ENCODE measurements around the gene ZC2HC1B.

DNA sequence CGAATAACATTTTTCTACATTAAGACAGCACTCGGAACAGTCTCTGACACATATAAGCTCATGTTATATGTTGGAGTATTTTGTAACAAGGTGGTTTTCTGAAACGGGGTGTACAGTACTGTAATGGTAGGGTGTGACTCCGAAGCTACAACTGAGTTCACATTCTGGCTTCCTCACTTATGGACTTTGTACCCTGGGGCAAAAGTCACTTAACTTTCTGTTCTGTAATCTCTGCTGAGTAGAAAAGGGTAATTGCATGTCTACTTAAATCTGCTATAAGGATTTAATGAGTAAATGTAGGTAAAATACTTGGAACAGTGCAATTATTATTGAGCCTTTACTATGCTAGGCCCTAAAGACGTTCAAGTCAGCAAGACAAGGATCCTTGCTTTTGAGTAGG lies 25.9 kb upstream of the ZC2HC1B start:
- TF ChIP-seq, protein P1, sequence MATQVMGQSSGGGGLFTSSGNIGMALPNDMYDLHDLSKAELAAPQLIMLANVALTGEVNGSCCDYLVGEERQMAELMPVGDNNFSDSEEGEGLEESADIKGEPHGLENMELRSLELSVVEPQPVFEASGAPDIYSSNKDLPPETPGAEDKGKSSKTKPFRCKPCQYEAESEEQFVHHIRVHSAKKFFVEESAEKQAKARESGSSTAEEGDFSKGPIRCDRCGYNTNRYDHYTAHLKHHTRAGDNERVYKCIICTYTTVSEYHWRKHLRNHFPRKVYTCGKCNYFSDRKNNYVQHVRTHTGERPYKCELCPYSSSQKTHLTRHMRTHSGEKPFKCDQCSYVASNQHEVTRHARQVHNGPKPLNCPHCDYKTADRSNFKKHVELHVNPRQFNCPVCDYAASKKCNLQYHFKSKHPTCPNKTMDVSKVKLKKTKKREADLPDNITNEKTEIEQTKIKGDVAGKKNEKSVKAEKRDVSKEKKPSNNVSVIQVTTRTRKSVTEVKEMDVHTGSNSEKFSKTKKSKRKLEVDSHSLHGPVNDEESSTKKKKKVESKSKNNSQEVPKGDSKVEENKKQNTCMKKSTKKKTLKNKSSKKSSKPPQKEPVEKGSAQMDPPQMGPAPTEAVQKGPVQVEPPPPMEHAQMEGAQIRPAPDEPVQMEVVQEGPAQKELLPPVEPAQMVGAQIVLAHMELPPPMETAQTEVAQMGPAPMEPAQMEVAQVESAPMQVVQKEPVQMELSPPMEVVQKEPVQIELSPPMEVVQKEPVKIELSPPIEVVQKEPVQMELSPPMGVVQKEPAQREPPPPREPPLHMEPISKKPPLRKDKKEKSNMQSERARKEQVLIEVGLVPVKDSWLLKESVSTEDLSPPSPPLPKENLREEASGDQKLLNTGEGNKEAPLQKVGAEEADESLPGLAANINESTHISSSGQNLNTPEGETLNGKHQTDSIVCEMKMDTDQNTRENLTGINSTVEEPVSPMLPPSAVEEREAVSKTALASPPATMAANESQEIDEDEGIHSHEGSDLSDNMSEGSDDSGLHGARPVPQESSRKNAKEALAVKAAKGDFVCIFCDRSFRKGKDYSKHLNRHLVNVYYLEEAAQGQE (IDR thresholded peaks at IDR 0.05; ENCODE audit: insufficient replicate concordance, low read depth): no peak
- TF ChIP-seq, protein P2, sequence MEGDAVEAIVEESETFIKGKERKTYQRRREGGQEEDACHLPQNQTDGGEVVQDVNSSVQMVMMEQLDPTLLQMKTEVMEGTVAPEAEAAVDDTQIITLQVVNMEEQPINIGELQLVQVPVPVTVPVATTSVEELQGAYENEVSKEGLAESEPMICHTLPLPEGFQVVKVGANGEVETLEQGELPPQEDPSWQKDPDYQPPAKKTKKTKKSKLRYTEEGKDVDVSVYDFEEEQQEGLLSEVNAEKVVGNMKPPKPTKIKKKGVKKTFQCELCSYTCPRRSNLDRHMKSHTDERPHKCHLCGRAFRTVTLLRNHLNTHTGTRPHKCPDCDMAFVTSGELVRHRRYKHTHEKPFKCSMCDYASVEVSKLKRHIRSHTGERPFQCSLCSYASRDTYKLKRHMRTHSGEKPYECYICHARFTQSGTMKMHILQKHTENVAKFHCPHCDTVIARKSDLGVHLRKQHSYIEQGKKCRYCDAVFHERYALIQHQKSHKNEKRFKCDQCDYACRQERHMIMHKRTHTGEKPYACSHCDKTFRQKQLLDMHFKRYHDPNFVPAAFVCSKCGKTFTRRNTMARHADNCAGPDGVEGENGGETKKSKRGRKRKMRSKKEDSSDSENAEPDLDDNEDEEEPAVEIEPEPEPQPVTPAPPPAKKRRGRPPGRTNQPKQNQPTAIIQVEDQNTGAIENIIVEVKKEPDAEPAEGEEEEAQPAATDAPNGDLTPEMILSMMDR (IDR thresholded peaks at IDR 0.05; ENCODE audit: insufficient read depth, low read length): no peak
- TF ChIP-seq POLR2AphosphoS5 (IDR thresholded peaks at IDR 0.05; ENCODE audit: low read depth): no peak
- no peak for TF ChIP-seq GABPA (IDR thresholded peaks at IDR 0.05; ENCODE audit: low read depth)
